Neuron (in vitro differentiated cells): ENCODE results near the gene KIAA1671.
A peak's percentile ranks its signal among the peaks of the same experiment; 100 is the strongest.
"Not testable (repeated sequence)": the region's sequence is repeated elsewhere in the genome, so short reads cannot be mapped to it uniquely, and the experiment has no call there.

Source experiments
- H2AFZ ChIP-seq: one replicate; pipeline ENCODE4 v1.6.1; 2013; ENCODE audit warnings: low read depth, mild to moderate bottlenecking, inconsistent platforms, low read length, moderate library complexity
- H3K27me3 ChIP-seq: one replicate; pipeline ENCODE4 v1.6.1; 2013; ENCODE audit warnings: low read length; ENCODE audit not compliant: insufficient read depth
- H3K36me3 ChIP-seq: one replicate; pipeline ENCODE4 v1.6.1; 2013; ENCODE audit warnings: low read length; ENCODE audit not compliant: insufficient read depth
- H3K4me1 ChIP-seq: one replicate; pipeline ENCODE4 v1.6.1; 2013; ENCODE audit warnings: low read length; ENCODE audit not compliant: insufficient read depth
- H3K4me3 ChIP-seq: 2 replicates; pipeline ENCODE4 v1.5.1; 2013; ENCODE audit warnings: mild to moderate bottlenecking, low read length, moderate library complexity
- H3K9me3 ChIP-seq: one replicate; pipeline ENCODE4 v1.6.1; 2013; ENCODE audit warnings: low read length

The KIAA1671 gene

GRCh38 chr22:25216230-25216629, 263.7 kb downstream of the KIAA1671 start:
- Histone ChIP-seq H3K9me3 (no peaks in the 10 kb centered on the region), H3K36me3 (no peaks in the 10 kb centered on the region), H3K4me1 (no peaks in the 10 kb centered on the region), H3K27me3 (no peaks in the 10 kb centered on the region), H2AFZ (no peak overlapping the region), H3K4me3 (no peak overlapping the region)

- H3K27me3 ChIP-seq = no peaks in the 10 kb centered on the region
- no peak within 1 kb of the TSS for H3K4me3 ChIP-seq
- H3K36me3 ChIP-seq = no peaks in the 10 kb centered on the region
Measured at GRCh38 chr22:25219211-25219689, 266.7 kb downstream of the KIAA1671 start, which contains the start of gene CRYBB2. Gene CRYBB2 (plus strand): TSS chr22:25219639. CDS start chr22:25221430, 1,791 bp downstream.

GRCh38 chr22:25219948-25220442, 267.5 kb downstream of the KIAA1671 start:
- no peak overlapping the region for H3K4me3 ChIP-seq
- H3K27me3 ChIP-seq = no peaks in the 10 kb centered on the region
- no peaks in the 10 kb centered on the region for H3K9me3 ChIP-seq
- H3K4me1 ChIP-seq = no peaks in the 10 kb centered on the region
- no peaks in the 10 kb centered on the region for H3K36me3 ChIP-seq
- no peak overlapping the region for H2AFZ ChIP-seq

More at GRCh38 chr22:25219211-25219689, 266.7 kb downstream of the KIAA1671 start, which contains the start of gene CRYBB2:
- Histone ChIP-seq H3K9me3 (no peaks in the 10 kb centered on the region), H3K4me1 (no peaks in the 10 kb centered on the region), H2AFZ (no peak within 1 kb of the TSS)

- H3K27me3 ChIP-seq = no peaks in the 10 kb centered on the region
- H3K4me3 ChIP-seq = no peak overlapping the region
- no peaks in the 10 kb centered on the region for H3K4me1 ChIP-seq
- H2AFZ ChIP-seq = no peak overlapping the region
- no peaks in the 10 kb centered on the region for H3K36me3 ChIP-seq
- no peaks in the 10 kb centered on the region for H3K9me3 ChIP-seq
Measured at GRCh38 chr22:25221790-25222189, 269.3 kb downstream of the KIAA1671 start.

- Histone ChIP-seq H3K36me3 (no peaks in the 10 kb centered on the region), H3K27me3 (no peaks in the 10 kb centered on the region), H3K4me1 (no peaks in the 10 kb centered on the region), H3K9me3 (no peaks in the 10 kb centered on the region), H2AFZ (no peak overlapping the region), H3K4me3 (no peak overlapping the region)
Measured at GRCh38 chr22:25223269-25223850, 270.8 kb downstream of the KIAA1671 start.

- H3K4me1 ChIP-seq = no peaks in the 10 kb centered on the region
- no peak overlapping the region for H2AFZ ChIP-seq
- H3K9me3 ChIP-seq = no peaks in the 10 kb centered on the region
- H3K4me3 ChIP-seq = no peak overlapping the region
- H3K36me3 ChIP-seq = no peaks in the 10 kb centered on the region
- H3K27me3 ChIP-seq = no peaks in the 10 kb centered on the region
Measured at GRCh38 chr22:25228822-25229221, 276.3 kb downstream of the KIAA1671 start.

- not testable (repeated sequence) for H2AFZ ChIP-seq, H3K9me3 ChIP-seq, H3K4me3 ChIP-seq, H3K36me3 ChIP-seq, H3K4me1 ChIP-seq, H3K27me3 ChIP-seq
Measured at GRCh38 chr22:25230760-25231159, 278.2 kb downstream of the KIAA1671 start.

GRCh38 chr22:25232301-25232700, 279.8 kb downstream of the KIAA1671 start:
- Histone ChIP-seq H3K4me3 (no peak overlapping the region), H3K36me3 (no peaks in the 10 kb centered on the region), H3K27me3 (no peaks in the 10 kb centered on the region), H3K4me1 (no peaks in the 10 kb centered on the region), H2AFZ (no peak overlapping the region), H3K9me3 (no peaks in the 10 kb centered on the region)

GRCh38 chr22:25233706-25234105, 281.2 kb downstream of the KIAA1671 start:
- not testable (repeated sequence) for H3K4me3 ChIP-seq, H2AFZ ChIP-seq, H3K9me3 ChIP-seq, H3K27me3 ChIP-seq, H3K4me1 ChIP-seq, H3K36me3 ChIP-seq

- Histone ChIP-seq H3K36me3 (no peaks in the 10 kb centered on the region), H3K4me1 (no peaks in the 10 kb centered on the region), H3K4me3 (no peak overlapping the region), H3K27me3 (no peaks in the 10 kb centered on the region), H3K9me3 (no peaks in the 10 kb centered on the region), H2AFZ (peak overlapping the region; percentile 12)
Measured at GRCh38 chr22:25235547-25236290, 283.2 kb downstream of the KIAA1671 start.

GRCh38 chr22:25236417-25236816, 283.9 kb downstream of the KIAA1671 start:
- no peaks in the 10 kb centered on the region for H3K36me3 ChIP-seq
- no peak overlapping the region for H3K4me3 ChIP-seq
- no peaks in the 10 kb centered on the region for H3K27me3 ChIP-seq
- H3K4me1 ChIP-seq = no peaks in the 10 kb centered on the region
- no peaks in the 10 kb centered on the region for H3K9me3 ChIP-seq
- peak overlapping the region; percentile 12 for H2AFZ ChIP-seq

GRCh38 chr22:25237503-25237902, 285.0 kb downstream of the KIAA1671 start:
- no peaks in the 10 kb centered on the region for H3K9me3 ChIP-seq
- no peaks in the 10 kb centered on the region for H3K4me1 ChIP-seq
- H3K36me3 ChIP-seq = no peaks in the 10 kb centered on the region

GRCh38 chr22:25238058-25238457, 285.5 kb downstream of the KIAA1671 start:
- not testable (repeated sequence) for H3K36me3 ChIP-seq, H3K4me3 ChIP-seq, H3K9me3 ChIP-seq

More at GRCh38 chr22:25237503-25237902, 285.0 kb downstream of the KIAA1671 start:
- no peak overlapping the region for H3K4me3 ChIP-seq
- no peaks in the 10 kb centered on the region for H3K27me3 ChIP-seq
- no peak overlapping the region for H2AFZ ChIP-seq

More at GRCh38 chr22:25238058-25238457, 285.5 kb downstream of the KIAA1671 start:
- H3K27me3 ChIP-seq, H3K4me1 ChIP-seq, H2AFZ ChIP-seq: not testable (repeated sequence)
